NCI-H345 treated with DMSO at 0.1 percent for 48 hours (cell line): Measurements from ENCODE around the gene XKRX.

ENCODE experiments used
- DNase-seq: peaks from one replicate; lab custom pipeline; 2025; ENCODE audit not compliant: unreplicated experiment; lab: John Stamatoyannopoulos, UW

Gene XKRX

DNA sequence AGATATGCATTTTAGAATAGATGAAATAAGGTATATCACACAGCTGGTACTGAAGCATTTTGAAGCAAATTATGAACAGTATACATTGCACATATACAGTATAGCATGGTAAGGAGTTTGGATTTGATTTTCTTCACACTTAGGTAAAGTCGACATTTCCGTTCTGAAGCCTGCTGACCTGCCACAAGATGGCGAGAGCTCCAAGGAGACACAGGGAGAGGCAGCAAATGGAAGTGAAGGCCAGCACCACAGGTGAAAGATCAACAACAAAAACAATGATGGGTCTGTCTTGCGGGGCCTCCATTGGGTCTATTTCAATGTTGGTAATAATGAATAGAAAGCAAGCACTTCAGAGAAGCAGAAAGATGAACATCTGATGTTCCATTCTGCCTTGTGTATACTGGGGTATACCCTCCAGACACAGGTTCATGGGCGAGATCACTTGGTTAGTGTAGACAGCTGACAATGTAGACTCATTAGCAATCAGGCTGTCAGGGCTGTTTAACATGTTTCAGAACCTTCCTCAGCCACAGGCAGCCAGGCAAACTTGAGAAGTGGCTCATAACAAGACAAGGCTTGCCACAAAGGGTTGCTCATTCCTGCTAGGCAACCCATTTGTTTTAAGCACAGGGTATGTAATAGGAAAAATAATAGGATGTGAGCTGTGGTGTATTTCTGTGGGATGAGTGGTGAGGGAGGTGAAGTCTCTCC lies 33.2 kb downstream of the XKRX start:
- peak; percentile 47 for DNase-seq

DNA sequence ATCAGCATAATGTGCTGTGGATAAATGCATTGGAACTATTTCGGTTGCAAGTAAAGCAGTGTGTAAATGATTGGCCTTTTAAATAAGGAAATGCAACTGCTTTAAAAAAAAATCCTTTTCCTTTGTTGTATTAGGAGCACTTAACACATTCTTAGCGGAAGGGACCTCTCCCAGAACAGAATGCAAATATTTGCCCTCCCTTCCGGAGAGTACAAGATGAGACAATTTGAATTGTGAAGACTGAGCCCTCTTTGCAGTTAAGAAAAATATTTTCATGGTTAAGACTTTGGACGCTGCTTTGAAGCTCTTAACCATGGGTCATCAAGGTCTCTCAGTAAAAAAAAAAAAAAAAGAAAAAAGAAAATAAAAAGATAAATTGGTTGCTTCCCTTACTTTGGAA lies 45.1 kb downstream of the XKRX start:
- no peak for DNase-seq

DNA sequence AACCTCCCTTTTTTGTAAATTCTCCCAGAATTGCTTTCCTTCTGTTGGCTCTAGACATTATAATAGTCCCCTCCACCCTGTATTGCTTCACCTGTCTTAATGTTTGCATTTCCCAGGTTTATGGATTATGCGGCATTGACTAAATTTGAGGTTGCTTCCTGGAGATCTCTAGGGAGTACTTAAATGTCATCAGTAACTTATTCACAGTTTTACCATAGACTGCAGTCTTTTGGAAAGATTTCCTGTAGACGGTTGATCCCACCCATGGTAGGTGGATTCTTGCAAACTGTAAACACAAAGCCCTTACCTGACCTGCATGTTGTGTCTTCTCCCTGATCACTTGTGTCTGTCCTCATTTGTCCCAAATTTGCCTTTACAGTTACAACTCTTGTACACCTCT lies 48.3 kb downstream of the XKRX start:
- DNase-seq: no peak

DNA sequence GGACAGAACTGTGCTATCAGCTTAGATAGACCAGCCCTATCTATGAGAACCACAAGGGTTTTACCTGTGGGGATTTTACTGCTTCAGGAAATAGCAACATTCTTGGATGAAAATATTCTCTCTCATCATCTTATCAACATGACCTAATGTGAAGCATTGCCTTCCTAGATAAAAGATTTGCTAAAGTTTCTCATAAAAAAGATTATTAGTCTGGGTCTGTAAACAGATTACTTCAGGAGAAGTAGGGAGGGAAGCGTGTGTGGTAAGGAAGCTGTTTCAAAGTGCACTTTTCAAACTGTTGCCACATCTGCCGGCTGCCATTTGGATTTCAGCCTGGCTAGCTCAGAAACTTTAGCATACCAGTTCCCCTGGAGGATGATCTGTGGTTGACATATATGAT lies 54.4 kb downstream of the XKRX start, which contains the start of gene NOX1:
TSS of gene NOX1 (minus strand) at position 35 of the 400 bp plus-strand sequence. CDS start 220 bp downstream, outside the sequence.
- no peak for DNase-seq

DNA sequence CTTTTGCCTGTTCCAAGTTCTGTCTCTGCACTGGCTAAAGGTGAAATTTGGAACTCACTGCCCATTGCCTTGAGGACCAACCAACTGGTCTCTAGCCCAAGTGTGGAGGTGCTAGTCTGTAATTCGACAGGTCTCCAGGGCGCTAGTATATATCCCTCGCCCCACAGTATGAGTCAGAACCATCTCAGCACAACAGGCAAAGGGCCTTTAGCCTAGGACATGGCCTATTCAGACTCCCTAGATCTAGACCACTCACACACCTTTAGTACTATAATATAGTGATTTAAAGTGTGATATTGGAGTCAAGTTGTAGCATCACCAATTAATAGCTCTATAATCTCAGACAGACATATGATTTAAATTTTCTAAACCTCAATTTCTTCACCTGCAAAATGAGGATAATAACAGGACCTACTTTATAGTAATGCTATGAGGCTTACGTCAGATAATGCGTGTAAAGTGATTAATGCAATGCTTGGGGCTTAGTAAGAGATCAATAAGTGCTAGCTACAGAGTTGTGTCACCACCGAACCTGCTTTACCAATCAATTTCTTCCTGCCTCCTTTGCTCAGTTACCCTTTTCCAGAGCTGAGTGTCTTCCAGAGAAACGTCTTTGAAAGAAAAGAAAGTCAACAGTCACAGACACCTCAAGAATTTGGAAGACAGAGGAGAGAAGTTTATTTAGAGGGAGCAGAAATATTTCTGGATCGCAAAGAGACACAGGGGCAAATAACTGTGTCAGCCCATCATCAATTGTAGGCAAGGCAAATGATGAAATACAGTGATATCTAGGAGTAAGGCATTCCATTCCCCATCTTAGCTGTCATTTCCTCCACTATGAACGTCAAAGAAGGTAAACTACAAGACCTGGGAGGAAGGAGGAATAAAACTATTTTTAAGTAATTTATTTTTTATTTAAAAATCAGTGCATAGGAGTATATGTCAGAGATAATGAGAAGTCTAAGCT lies 56.8 kb downstream of the XKRX start:
- no peak for DNase-seq

DNA sequence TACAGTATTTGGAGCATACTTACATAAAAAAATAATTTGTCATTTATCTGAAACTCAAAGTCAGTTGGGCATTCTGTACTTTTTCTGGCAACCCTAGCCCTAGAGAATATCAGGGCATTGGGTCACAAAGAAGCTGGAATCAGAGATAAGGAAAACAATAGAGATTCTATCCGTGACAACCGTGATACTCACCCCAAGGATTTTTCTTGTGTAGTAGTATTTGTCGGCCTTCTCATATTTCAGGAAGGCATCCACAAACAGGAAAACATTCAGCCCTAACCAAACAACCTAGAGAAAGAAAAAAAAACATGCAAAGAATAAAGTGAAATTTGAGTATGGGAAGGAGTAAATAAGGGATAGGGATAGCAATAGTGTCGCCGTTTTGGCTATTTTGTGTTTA lies 58.2 kb downstream of the XKRX start:
- no peak for DNase-seq

DNA sequence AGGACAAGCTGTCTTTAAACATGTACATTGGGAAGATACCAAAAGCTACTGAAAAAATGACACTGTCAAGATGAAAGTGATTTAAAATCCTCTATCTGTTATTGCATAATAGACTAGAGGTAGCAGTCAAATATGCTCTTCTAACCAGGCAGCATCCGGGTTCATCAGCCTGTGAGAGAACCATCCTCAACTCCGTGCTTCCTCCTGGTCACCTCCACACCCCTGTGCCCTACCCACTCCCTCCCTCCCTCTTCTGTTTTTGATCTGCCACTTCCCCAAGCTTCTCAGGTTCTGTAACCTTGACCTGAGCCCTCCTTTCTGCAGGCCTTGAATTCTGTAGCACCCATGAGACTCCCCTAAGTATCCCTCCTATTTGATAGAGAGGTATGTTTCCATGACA lies 60.4 kb downstream of the XKRX start:
- no peak for DNase-seq

DNA sequence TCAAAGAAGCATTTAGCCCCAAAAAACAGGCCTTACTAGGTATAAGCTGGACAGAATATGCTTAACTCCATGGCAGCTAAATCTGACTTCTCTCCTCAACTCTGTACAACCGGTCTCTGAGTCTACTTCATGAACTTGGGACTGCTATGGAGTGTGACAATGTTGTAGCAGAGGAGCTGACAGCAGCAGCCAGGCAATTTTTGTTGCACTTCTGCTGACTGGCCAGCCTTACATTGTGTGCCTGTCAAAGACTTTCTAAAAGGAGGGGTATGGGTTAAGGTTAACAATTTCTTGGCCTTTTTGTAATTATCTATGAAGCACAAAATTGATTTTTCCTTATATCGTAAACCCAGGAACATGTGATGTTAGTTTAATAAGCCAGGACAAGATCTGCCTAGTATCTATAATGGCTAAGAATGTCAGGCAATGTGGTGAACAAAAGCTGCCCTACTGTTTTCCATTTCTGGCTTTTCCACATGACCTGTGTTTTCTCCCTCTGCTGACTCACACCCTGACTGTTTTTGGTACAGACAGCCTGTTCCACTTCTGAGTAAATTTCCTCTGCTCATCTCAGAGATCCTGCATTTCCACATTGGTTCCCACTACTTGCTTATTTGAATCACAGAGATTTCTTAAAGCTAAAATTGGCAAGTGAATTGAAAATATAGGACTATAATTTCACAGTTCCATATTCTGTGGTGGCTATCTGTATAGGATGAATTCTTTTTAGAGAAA lies 63.9 kb downstream of the XKRX start:
- DNase-seq: no peak
